NCI-H774 (cell line): ENCODE data around the gene GPR42.
"Not testable (repeated sequence)": the region's sequence is repeated elsewhere in the genome, so short reads cannot be mapped to it uniquely, and the experiment has no call there.

ENCODE experiments used
- DNase-seq: peaks from one replicate; lab custom pipeline; 2025; lab: John Stamatoyannopoulos, UW

GPR42 gene

DNA sequence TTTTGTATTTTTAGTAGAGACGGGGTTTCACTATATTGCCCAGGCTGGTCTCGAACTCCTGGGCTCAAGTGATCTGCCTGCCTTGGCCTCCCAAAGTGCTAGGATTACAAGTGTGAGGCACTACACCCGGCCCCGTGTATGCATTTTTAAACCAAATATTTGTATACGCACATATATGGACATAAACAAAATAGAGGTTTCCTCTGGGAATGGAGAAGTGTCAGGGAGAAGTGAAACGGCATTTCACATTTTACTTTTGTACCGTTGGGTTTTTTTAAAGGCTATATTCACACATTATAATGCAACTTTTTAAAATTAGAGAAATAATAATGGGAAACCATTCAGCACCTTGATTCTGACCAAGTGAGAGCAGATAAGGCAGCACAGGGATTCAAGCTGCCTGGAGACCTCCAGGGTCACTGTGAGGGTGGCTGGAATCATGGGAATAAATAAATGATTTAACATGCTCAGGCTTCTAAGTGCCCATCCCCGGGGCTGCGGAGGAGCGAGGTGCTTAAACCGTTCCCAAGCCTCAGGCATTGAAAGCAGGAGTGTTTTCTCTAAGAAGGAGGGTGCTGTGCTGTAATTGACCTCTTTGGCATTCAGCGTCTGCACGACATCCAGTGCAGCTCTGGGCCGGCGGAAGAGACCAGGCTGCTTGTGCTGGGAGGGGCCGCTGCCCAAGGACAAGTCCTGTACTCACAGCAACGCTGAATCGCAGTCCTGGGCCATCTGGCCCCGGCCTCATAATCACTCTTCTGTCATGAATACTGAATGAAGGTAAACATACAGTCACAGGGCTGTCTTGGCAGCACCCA is 24.7 kb downstream of the GPR42 start:
- no peak for DNase-seq

- no peak for DNase-seq
These were observed 25.5 kb downstream of the GPR42 start for GRCh38 chr19:35396240-35396885.

- no peak for DNase-seq
These were observed 26.2 kb downstream of the GPR42 start for GRCh38 chr19:35397064-35397463.

GRCh38 chr19:35398570-35398969 is 27.7 kb downstream of the GPR42 start:
- DNase-seq = no peak

- no peak for DNase-seq
These were observed 28.4 kb downstream of the GPR42 start for GRCh38 chr19:35399231-35399630.

- DNase-seq = no peak
These were observed 29.3 kb downstream of the GPR42 start for GRCh38 chr19:35399948-35400772.

GRCh38 chr19:35400773-35401100 is 29.9 kb downstream of the GPR42 start:
- DNase-seq = no peak

- not testable (repeated sequence) for DNase-seq
These were observed 30.5 kb downstream of the GPR42 start for GRCh38 chr19:35401416-35401815.

GRCh38 chr19:35403116-35403760 is 32.4 kb downstream of the GPR42 start:
- no peak for DNase-seq

DNA sequence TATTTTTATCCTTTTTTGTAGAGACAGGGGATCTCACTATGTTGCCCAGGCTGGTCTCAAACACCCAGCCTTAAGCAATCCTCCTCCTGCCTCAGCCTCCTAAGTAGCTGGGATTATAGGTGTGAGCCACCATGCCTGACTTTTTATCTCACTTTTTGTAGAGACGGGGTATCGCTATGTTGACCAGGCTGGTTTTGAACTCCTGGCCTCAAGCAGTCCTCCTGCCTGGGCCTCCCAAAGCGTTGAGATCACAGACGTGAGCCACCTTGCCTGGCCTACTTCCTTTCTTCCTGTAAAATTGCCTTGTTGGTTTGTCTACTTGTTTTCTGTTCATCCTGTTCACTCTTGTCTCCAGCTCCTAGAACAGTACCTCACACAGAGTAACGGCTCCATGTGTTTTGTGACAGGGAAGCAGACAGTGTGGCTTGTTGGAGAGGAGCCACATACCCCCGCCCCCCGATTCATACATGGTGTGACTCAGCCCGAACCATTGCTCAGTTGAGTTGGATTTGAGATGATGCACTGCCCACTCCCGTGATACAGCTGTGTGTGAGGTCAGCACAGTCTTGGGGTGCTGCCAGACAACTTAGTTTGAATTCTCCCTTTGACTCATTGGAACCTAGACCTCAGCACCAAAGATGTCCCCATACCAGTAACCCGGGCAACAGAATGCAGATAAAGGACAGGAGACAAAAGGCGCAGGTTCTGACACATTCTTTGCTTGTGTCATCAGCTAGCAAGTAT is 34.2 kb downstream of the GPR42 start:
- DNase-seq = no peak

GRCh38 chr19:35407619-35408018 is 36.8 kb downstream of the GPR42 start:
- DNase-seq = no peak

DNA sequence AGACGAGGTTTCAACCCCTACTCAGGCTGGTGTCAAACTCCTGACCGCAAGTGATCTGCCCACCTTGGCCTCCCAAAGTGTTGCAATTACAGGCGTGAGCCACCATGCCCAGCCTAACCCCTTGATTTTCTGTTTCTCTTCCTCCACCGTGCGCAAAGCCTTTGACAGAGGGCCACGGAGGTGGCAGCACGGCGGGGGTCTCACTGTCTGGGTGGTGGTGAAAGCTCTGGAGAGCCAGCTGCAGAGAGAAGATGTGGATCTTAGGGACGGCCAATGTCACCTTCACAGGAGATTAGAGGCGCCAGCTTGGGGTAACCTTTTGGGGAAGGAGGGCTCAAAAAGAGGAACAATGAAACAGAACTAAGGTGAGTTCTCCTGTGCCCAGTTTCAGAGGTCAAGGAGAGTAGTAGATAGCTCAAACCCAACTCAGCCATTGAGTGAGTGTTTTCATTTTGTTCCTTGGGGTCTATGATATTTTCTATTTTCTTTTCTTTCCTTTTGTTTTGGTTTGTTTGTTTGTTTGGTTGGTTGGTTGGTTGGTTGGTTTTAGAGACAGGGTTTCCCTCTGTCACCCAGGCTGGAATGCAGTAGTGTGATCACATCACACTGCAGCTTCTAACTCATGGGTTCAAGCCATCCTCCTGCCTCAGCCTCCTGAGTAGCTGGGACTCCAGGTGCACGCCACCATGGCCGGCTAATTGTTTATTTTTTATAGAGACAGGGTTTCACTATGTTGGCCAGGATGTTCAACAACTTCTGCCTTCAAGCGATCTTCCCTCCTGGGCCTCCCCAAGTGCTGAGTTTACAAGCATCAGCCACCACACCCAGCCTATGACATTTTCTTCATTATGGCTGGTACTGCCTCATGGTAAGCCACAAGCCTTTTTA is 37.7 kb downstream of the GPR42 start:
- DNase-seq = no peak

DNA sequence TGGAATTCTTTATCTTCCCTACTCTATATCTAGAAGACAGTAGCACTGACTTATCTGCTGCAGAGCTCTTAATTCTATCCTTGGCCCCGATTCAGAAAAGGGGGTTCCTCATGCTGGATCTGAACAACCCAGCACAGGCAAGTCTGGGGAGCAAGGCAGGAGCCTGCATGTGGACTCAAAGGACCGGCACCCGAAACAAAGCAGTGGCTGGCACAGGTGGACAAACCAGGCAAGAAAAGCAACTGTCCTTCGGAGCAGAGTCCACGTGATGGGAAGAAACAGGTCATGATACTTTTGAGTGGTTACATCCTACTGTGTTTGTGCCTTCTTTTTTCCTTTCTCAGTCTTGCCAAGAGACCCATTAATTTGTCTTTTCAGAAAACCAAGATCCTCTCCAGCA is 38.3 kb downstream of the GPR42 start:
- DNase-seq = no peak

DNA sequence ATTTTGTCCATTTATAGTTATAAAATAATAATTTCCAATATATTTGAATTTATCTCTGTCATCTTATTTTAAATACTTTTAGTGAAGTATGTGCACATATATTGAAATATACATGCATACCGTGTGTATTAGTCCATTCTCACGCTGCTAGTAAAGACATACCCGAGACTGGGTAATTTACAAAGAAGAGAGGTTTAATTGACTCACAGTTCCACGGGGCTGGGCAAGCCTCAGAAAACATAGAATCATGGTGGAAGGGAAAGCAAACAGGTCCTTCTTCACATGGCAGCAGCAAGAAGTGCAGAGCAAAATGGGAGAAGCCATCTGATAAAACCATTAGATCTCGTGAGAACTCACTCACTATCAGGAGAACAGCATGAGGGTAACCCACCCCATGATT is 39.6 kb downstream of the GPR42 start:
- DNase-seq = no peak

DNA sequence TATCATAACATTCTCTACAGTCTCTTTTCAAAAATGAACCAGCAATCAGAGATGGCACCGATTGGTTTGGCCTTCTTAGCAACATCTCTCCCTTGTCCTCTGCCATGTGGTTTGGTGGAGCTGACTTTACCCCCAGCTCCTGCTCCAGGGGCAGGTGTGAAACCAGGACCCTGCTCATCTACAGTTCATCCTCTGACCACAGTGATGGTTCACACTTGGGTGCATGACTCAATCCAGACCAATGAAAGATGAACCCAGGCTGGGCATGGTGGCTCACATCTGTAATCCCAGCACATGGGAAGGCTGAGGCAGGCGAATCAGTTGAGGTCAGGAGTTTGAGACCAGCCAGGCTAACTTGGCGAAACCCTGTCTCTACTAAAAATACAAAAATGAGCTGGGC is 43.6 kb downstream of the GPR42 start:
- DNase-seq = no peak

DNA sequence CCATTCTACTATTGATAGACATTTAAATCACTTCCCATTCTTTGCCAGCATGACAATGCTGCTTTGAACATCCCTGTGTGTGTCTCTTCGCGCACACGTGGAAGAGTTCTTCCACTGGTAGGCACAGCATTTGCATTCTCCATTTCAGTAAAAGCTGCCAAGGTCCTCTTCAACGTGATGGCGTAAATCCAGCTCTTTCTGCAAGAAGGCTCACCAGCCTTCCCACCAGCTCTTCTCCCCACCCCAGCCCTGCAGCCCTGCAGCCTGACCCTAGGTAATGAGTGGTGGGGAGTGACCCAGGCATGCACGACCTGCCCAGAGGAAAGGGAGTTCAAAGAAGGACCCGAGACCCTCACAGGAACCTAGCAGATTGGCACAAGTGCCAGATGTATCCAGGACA is 45.5 kb downstream of the GPR42 start:
- DNase-seq = no peak

GRCh38 chr19:35417278-35417677 is 46.4 kb downstream of the GPR42 start:
- DNase-seq = no peak

DNA sequence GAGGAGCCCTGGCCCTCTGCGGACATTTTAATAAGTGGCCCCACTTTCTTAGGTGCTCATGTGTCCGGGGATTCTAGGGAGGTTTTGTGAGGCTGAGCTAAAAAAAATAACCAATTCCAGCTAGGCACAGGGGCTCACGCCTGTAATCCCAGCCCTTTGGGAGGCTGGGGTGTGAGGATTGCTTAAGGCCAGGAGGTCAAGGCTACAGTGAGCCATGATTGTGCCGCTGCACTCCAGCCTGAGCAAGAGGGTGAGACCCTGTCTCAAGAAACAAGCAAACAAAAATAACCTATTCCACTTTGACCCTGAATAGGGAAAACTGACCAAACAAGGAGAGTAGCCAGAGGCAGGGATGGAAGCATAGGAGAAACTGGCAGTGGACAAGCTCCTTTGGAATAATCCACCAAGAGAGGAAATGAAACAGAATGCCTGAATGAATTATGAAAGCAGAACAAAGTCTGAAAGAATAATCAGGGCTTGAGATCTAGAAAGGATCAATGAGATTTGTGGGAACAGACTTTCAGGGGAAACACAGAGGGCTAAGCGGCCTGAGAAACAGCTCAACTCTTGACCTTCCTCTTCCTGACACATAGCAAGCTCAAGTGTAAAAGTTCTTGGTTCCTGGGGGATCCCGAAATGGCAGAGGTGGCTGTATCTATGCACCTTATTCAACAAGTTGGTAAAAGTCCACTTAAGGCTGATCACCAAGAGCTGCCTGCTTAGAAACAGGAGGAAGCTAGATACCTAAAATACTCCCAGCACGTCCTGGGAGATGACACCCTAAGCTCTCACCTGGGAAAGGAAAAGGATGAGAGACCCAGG is 47.1 kb downstream of the GPR42 start:
- no peak for DNase-seq

GRCh38 chr19:35419046-35419445 is 48.2 kb downstream of the GPR42 start:
- no peak for DNase-seq

DNA sequence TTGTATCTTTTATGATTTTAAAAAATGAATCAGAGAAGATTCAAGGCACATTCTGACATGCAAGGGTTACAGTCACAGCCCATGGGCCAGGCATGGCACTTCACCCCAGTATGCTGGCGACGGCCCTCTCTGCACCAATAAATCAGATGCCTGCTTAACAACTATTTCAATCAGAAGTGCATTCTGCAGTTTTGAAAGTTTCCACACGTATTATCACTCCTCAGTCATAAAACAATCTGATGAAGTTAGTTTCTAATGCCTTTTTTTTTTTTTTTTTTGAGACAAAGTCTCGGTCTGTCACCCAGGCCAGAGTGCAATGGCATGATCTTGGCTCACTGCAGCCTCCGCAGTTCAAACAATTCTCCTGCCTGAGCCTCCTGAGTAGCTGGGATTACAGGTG is 48.9 kb downstream of the GPR42 start:
- no peak for DNase-seq
